Measurements from ENCODE around the gene SLC1A4.

The SLC1A4 gene

DNA sequence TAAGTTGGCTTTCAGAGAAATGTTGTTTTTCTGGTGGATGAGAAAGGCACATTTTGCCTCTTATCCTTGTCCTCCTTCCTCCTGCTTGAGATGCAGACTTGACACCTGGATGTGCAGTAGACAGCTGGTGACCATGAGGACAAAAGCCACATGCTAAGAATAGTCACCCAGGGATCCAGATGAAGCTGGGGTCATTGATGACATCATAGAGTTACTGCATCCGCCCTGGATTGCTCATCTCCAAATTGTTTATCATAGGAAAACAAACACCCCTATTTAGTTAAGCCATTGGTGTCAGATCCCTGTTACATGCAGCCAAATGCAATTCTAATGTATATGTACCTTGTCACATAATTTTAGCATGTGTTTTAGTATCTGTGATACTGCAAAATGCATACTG is 16.3 kb upstream of the SLC1A4 start:
- TF ChIP-seq, protein P1, sequence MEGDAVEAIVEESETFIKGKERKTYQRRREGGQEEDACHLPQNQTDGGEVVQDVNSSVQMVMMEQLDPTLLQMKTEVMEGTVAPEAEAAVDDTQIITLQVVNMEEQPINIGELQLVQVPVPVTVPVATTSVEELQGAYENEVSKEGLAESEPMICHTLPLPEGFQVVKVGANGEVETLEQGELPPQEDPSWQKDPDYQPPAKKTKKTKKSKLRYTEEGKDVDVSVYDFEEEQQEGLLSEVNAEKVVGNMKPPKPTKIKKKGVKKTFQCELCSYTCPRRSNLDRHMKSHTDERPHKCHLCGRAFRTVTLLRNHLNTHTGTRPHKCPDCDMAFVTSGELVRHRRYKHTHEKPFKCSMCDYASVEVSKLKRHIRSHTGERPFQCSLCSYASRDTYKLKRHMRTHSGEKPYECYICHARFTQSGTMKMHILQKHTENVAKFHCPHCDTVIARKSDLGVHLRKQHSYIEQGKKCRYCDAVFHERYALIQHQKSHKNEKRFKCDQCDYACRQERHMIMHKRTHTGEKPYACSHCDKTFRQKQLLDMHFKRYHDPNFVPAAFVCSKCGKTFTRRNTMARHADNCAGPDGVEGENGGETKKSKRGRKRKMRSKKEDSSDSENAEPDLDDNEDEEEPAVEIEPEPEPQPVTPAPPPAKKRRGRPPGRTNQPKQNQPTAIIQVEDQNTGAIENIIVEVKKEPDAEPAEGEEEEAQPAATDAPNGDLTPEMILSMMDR (conservative IDR thresholded peaks at IDR 0.05; ENCODE audit: low read depth) = no peak
- POLR2A ChIA-PET (ENCODE audit: low non-redundant PET) = no interaction called here
- no peak for DNase-seq (ENCODE audit: low spot score)
- CTCF ChIA-PET = interaction anchor here (1.0 kb wide), 1 partner anchor 55 kb away, joined by 5 read pairs; no protein-coding TSS in a partner anchor
- no peak overlapping the region for H3K27ac ChIP-seq

DNA sequence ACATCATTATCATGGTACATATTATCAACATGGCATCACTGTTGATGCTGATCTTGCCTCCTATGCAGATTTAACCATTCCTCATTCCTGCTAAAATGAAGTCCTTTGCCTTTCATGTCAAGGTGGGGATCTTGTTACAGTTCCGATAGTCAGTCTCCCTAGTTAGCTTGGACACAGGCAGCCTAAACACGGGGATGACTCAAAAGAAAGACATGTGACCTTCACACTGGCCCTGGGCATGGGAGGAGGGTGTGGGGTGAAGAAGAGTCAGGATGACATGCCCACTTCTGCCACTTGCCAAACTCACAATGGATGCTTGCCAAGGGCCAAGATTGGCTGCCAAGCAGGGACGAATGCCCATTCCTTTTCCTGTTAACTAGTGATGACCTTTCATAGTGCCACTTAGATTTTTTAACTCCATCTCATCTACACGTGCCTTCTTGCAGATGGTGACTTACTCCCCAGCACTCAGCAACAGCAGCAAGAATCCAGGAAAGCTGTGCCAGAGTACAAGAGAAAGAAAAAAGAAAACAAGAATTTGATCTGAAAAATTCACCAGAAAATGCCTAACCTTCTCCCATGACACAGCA is 13.9 kb upstream of the SLC1A4 start:
- ChIA-PET POLR2A (ENCODE audit: low non-redundant PET) (no interaction called here), CTCF (interaction anchor here (0.6 to 0.7 kb wide), 2 partner anchors 17 to 302 kb away, joined by 5 to 7 read pairs; no protein-coding TSS in a partner anchor)

GRCh38 chr2:64976276-64976675 is 12.9 kb upstream of the SLC1A4 start:
- ChIA-PET POLR2A (ENCODE audit: low non-redundant PET) (no interaction called here), CTCF (no interaction called here)
- H3K27ac ChIP-seq = no peak overlapping the region
- no peak for DNase-seq (ENCODE audit: low spot score)
- TF ChIP-seq, protein P1 (conservative IDR thresholded peaks at IDR 0.05; ENCODE audit: low read depth) = no peak

More for the DNA sequence above, 13.9 kb upstream of the SLC1A4 start:
- no peak overlapping the region; the same call in 1 of the 2 replicates for H3K27ac ChIP-seq
- peak; percentile 81 for DNase-seq (ENCODE audit: low spot score)
- TF ChIP-seq, protein P1 (conservative IDR thresholded peaks at IDR 0.05; ENCODE audit: low read depth) = no peak

DNA sequence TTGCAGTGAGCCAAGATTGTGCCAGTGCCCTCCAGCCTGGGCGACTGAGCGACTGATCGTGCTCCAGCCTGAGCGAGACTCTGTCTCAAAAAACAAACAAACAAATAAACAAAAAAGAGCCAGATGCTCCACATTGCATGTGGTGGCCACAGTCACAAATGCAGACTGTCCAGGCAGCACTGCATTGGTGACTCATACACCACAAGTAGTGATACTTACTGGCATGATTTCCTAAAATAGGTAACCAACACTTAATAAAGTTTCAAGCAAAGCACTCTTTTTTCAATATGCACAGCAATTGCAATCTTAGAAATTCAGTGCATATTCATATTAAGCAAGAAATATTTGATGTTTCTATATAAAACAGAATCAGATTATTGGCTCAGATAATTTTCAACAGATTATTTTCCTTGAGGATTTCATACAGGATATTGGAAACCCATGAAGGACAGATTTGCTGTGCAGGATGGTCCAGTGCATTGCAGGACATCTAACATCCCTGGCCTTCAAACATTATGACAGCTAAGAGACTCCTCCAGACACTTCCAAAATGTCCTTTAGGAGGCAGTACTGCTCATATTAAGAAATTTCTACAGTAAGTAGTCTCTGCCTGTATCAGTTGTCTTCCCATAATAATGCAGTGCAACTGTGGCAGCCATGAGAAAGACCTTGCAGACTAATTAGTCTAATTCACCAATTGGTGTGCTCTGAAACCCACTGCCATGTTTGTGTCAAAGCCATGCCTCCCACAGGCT is 10.5 kb upstream of the SLC1A4 start:
- peak overlapping the region; percentile 65 for H3K27ac ChIP-seq
- CTCF ChIA-PET = no interaction called here
- no peak for DNase-seq (ENCODE audit: low spot score)
- POLR2A ChIA-PET (ENCODE audit: low non-redundant PET) = no interaction called here
- TF ChIP-seq, protein P1 (conservative IDR thresholded peaks at IDR 0.05; ENCODE audit: low read depth) = no peak

- no peak for DNase-seq (ENCODE audit: low spot score)
- POLR2A ChIA-PET (ENCODE audit: low non-redundant PET) = no interaction called here
- CTCF ChIA-PET = no interaction called here
- TF ChIP-seq, protein P1 (conservative IDR thresholded peaks at IDR 0.05; ENCODE audit: low read depth) = no peak
- peak overlapping the region; percentile 65 for H3K27ac ChIP-seq
These were observed 9.5 kb upstream of the SLC1A4 start for GRCh38 chr2:64979744-64980143.

DNA sequence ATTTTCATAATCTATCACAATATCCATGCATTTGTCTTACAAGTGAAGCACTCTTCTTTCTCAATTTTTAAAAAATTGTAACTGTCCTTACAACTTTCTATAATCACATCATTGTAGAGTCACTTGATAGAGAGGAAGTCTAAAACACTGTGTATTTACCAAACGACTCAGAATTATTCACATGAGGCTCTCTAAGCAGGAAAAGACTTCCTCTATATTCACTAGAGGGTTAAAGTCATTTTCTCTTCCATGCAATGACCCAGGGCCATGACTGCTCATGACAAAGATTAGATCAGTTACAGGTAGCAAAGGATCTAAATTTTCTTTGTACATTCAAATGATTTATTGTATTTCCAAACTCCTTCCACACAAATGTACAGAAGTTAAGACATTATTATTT is 9.0 kb upstream of the SLC1A4 start:
- ChIA-PET POLR2A (ENCODE audit: low non-redundant PET) (no interaction called here), CTCF (no interaction called here)
- no peak for DNase-seq (ENCODE audit: low spot score)
- TF ChIP-seq, protein P1 (conservative IDR thresholded peaks at IDR 0.05; ENCODE audit: low read depth) = no peak
- H3K27ac ChIP-seq = peak overlapping the region; percentile 65

All from RWPE1 (cell line).